IMR-90 (cell line): ENCODE data around the gene MAML3. TPM values are rescaled to one million over a fixed set of nuclear protein-coding genes. Genes with fewer than 3 reads are reported as not detected.

Experiments used
- ATAC-seq: fragments of 200-7000 bp; cut with Tn5 transposase; 2 replicates; pipeline ENCODE4 v1.9.1; 2020; ENCODE audit warnings: low read depth, mild to moderate bottlenecking, moderate library complexity
- BruUV-seq: library from RNA; stranded (reverse); fragments of 400-500 nt; replicated peaks from 2 replicates; lab custom pipeline; 2021; lab: Mats Ljungman, UMichigan
- CTCF ChIA-PET: fragments of 300-600 bp; formaldehyde crosslinking; extraction: SDS; loops from one replicate; lab custom pipeline; 2021; ENCODE audit warnings: antibody characterized with exemption; lab: Yijun Ruan, JAX
- POLR2A ChIA-PET: fragments of 300-600 bp; sonication (Branson Sonifier 250); formaldehyde crosslinking; loops from one replicate; lab custom pipeline; 2022; ENCODE audit warnings: antibody characterized with exemption; ENCODE audit not compliant: unreplicated experiment; lab: Charles Lee
- DNase-seq: peaks from one replicate; pipeline ENCODE4 v3.0.0; 2013
- H2AFZ ChIP-seq: replicated peaks from 2 replicates; pipeline ENCODE3; 2013; ENCODE audit warnings: low read length, mild to moderate bottlenecking; ENCODE audit not compliant: poor library complexity
- H2AK5ac ChIP-seq: 2 replicates; pipeline ENCODE4 v1.6.1; 2013; ENCODE audit warnings: low read depth, low read length, inconsistent platforms
- H2AK9ac ChIP-seq: replicated peaks from 2 replicates; pipeline ENCODE3; 2013; ENCODE audit warnings: mild to moderate bottlenecking, low read depth, low read length, moderate library complexity; ENCODE audit not compliant: poor library complexity
- H2BK120ac ChIP-seq: 2 replicates; pipeline ENCODE4 v1.6.1; 2013; ENCODE audit warnings: low read depth, low read length, inconsistent platforms
- H2BK15ac ChIP-seq: 3 replicates; pipeline ENCODE4 v1.6.1; 2013; ENCODE audit warnings: low read depth, low read length, inconsistent platforms
- H2BK20ac ChIP-seq: 2 replicates; pipeline ENCODE4 v1.6.1; 2013; ENCODE audit warnings: low read depth, mild to moderate bottlenecking, inconsistent platforms, low read length, moderate library complexity
- H2BK5ac ChIP-seq: 2 replicates; pipeline ENCODE4 v1.6.1; 2013; ENCODE audit warnings: mild to moderate bottlenecking, low read depth, low read length, inconsistent platforms; ENCODE audit not compliant: poor library complexity, severe bottlenecking
- H3K14ac ChIP-seq: replicated peaks from 2 replicates; pipeline ENCODE4 v1.6.1; 2013; ENCODE audit warnings: low read depth, low read length, inconsistent platforms
- H3K18ac ChIP-seq: 2 replicates; pipeline ENCODE4 v1.6.1; 2013; ENCODE audit warnings: low read depth, low read length, control low read depth
- H3K23ac ChIP-seq: 2 replicates; pipeline ENCODE4 v1.6.1; 2013; ENCODE audit warnings: low read depth, low read length, inconsistent platforms
- H3K27ac ChIP-seq: 2 replicates; pipeline ENCODE4 v1.5.1; 2013; ENCODE audit warnings: mild to moderate bottlenecking, control low read depth, low read length; ENCODE audit not compliant: insufficient read depth
- H3K27me3 ChIP-seq: 2 replicates; pipeline ENCODE4 v1.6.1; 2013; ENCODE audit warnings: low read length; ENCODE audit not compliant: control insufficient read depth, insufficient read depth
- H3K36me3 ChIP-seq: 2 replicates; pipeline ENCODE4 v1.6.1; 2013; ENCODE audit warnings: low read length, mixed read lengths; ENCODE audit not compliant: control insufficient read depth, insufficient read depth
- H3K4ac ChIP-seq: 2 replicates; pipeline ENCODE4 v1.6.1; 2013; ENCODE audit warnings: low read depth, low read length, inconsistent platforms
- H3K4me1 ChIP-seq: 2 replicates; pipeline ENCODE4 v1.6.1; 2013; ENCODE audit warnings: low read length, mixed read lengths; ENCODE audit not compliant: control insufficient read depth, insufficient read depth
- H3K4me2 ChIP-seq: 2 replicates; pipeline ENCODE4 v1.6.1; 2013; ENCODE audit warnings: low read depth, mild to moderate bottlenecking, control low read depth, low read length, moderate library complexity
- H3K4me3 ChIP-seq: 2 replicates; pipeline ENCODE4 v1.5.1; 2013; ENCODE audit warnings: low read depth, mild to moderate bottlenecking, control low read depth, low read length, moderate library complexity; ENCODE audit not compliant: insufficient read depth
- H3K56ac ChIP-seq: 2 replicates; pipeline ENCODE4 v1.6.1; 2013; ENCODE audit warnings: low read length, inconsistent platforms; ENCODE audit not compliant: insufficient read depth; ENCODE audit errors: extremely low read depth
- H3K79me1 ChIP-seq, 2 experiments: 2 replicates each; pipeline ENCODE4 v1.6.1; 2013; ENCODE audit warnings: low read length in 2 of 2, inconsistent platforms in 1 of 2, low read depth in 1 of 2
- H3K9ac ChIP-seq: 2 replicates; pipeline ENCODE4 v1.6.1; 2013; ENCODE audit warnings: low read depth, low read length, control low read depth
- H3K9me1 ChIP-seq: 2 replicates; pipeline ENCODE4 v1.6.1; 2013; ENCODE audit warnings: low read length, inconsistent platforms; ENCODE audit not compliant: insufficient read depth
- H3K9me3 ChIP-seq: 2 replicates; pipeline ENCODE4 v1.6.1; 2013; ENCODE audit warnings: low read length; ENCODE audit not compliant: control insufficient read depth, insufficient read depth
- H4K20me1 ChIP-seq: 2 replicates; pipeline ENCODE4 v1.6.1; 2013; ENCODE audit warnings: low read length, inconsistent platforms; ENCODE audit not compliant: insufficient read depth
- H4K5ac ChIP-seq: 2 replicates; pipeline ENCODE4 v1.6.1; 2013; ENCODE audit warnings: mild to moderate bottlenecking, low read depth, low read length, control low read depth
- H4K8ac ChIP-seq, 2 experiments: 2 replicates each; pipeline ENCODE4 v1.6.1; 2013; ENCODE audit warnings: low read depth in 2 of 2, low read length in 2 of 2, control low read depth in 1 of 2, inconsistent platforms in 1 of 2
- H4K91ac ChIP-seq: 2 replicates; pipeline ENCODE4 v1.6.1; 2013; ENCODE audit warnings: low read depth, low read length, inconsistent platforms; ENCODE audit not compliant: insufficient read depth
- CHD1 ChIP-seq: IDR thresholded peaks from 2 replicates; pipeline ENCODE4 v1.6.1; 2012; ENCODE audit warnings: low read depth, low read length, improper control_type of control experiment
- CTCF ChIP-seq: conservative IDR thresholded peaks from 2 replicates; pipeline ENCODE4 v1.5.1; 2012; ENCODE audit warnings: mild to moderate bottlenecking, low read depth, low read length, improper control_type of control experiment
- MAZ ChIP-seq: IDR thresholded peaks from 2 replicates; pipeline ENCODE4 v1.6.1; 2012; ENCODE audit warnings: low read depth, mild to moderate bottlenecking, low read length, improper control_type of control experiment, moderate library complexity, borderline replicate concordance
- NFE2L2 ChIP-seq: fragments of 150-350 bp; IDR thresholded peaks from 2 replicates; pipeline ENCODE4 v1.6.1; 2016; ENCODE audit warnings: low read depth, mild to moderate bottlenecking, low read length
- USF2 ChIP-seq: fragments of 150-350 bp; IDR thresholded peaks from 2 replicates; pipeline ENCODE4 v1.6.1; 2017; ENCODE audit warnings: mild to moderate bottlenecking, antibody characterized with exemption, low read length, low read depth
- WGBS, 2 experiments: methylation state at CpG; one replicate each; pipeline versions ENCODE4 v1.1.5 to v1.1.7; 2013; ENCODE audit warnings: missing lambda C conversion rate in 2 of 2; ENCODE audit not compliant: insufficient read length in 1 of 2; ENCODE audit errors: extremely low coverage in 2 of 2; 5-methylcytosine and 5-hydroxymethylcytosine counted together
- dilution Hi-C: fragments of 300-500 bp; cut with HindIII; formaldehyde crosslinking; loops from one replicate; pipeline ENCODE4 v1.14.3; 2018; ENCODE audit warnings: low sequenced_read_pairs; ENCODE audit not compliant: unreplicated experiment
- in situ Hi-C: fragments of 300-500 bp; cut with MboI; formaldehyde crosslinking; loops from 3 replicates; pipeline ENCODE4 v1.14.3; 2019; ENCODE audit warnings: low sequenced_read_pairs, inconsistent platforms, mixed read lengths
- intact Hi-C: fragments of 100-400 bp; cut with micrococcal nuclease; formaldehyde crosslinking; loops from 2 replicates; pipeline ENCODE4 v1.10.0; 2022
- polyA plus RNA-seq, 3 experiments: library from polyadenylated mRNA; depleted of rRNA; stranded (reverse); fragments of >200 nt; gene quantifications; 2 replicates each; pipeline ENCODE4 v1.2.3, GENCODE V29; 2012; ENCODE audit warnings: low replicate concordance in 1 of 3
- total RNA-seq: library from RNA; depleted of rRNA; stranded (reverse); fragments of >200 nt; gene quantifications from 2 replicates; pipeline ENCODE4 v1.2.3, GENCODE V29; 2012

Gene MAML3
- total and polyA plus RNA-seq, 2 of the 4 experiments (the other 2 are of a cell fraction) = 0.90 to 1.7 TPM

GRCh38 chr4:140195806-140196205 is 41.8 kb upstream of the MAML3 start:
- no peak overlapping the region for H3K4me3 ChIP-seq
- no peak overlapping the region for H3K27ac ChIP-seq
- in situ Hi-C loops = no loop called here
- CTCF ChIA-PET = no interaction called here
- no peak overlapping the region for H2AK9ac ChIP-seq
- no peak overlapping the region for H4K91ac ChIP-seq
- H4K20me1 ChIP-seq = no peaks in the 10 kb centered on the region
- H2AFZ ChIP-seq = no peak overlapping the region
- no peaks in the 10 kb centered on the region for H3K9me1 ChIP-seq
- TF ChIP-seq MAZ = no peak
- TF ChIP-seq CHD1 = no peak
- no peak for TF ChIP-seq NFE2L2
- TF ChIP-seq CTCF = no peak
- TF ChIP-seq USF2 = no peak
- no peak overlapping the region for H3K4me2 ChIP-seq
- no peak overlapping the region for H3K23ac ChIP-seq
- DNase-seq (no peak), ATAC-seq (no peak)
- 76% methylated on average over 5 of the region's 6 CpGs; no CpG with 5 or more reads in 1 of the 2 experiments for WGBS, 2 experiments
- H2AK5ac ChIP-seq = no peak overlapping the region
- no peak overlapping the region for H2BK15ac ChIP-seq
- intact Hi-C loops = no loop called here
- no peak overlapping the region for H3K56ac ChIP-seq
- no peak overlapping the region for H3K18ac ChIP-seq
- no peak overlapping the region for H4K5ac ChIP-seq
- H3K4ac ChIP-seq = no peak overlapping the region
- BruUV-seq = no TSS peak
- no peaks in the 10 kb centered on the region for H3K9me3 ChIP-seq
- H3K79me1 ChIP-seq = no peaks in the 10 kb centered on the region
- no peaks in the 10 kb centered on the region for H3K36me3 ChIP-seq
- no peak overlapping the region for H2BK20ac ChIP-seq
- H3K14ac ChIP-seq = no peak overlapping the region
- H2BK120ac ChIP-seq = no peak overlapping the region
- POLR2A ChIA-PET = no interaction called here
- no peaks in the 10 kb centered on the region; the same call in 1 of the 2 replicates for H3K27me3 ChIP-seq
- H2BK5ac ChIP-seq = no peak overlapping the region
- no peak overlapping the region for H3K9ac ChIP-seq
- no peak overlapping the region for H4K8ac ChIP-seq
- H3K4me1 ChIP-seq = no peaks in the 10 kb centered on the region
- dilution Hi-C loops = no loop called here
